ENCODE measurements around the gene ANKRD34A. TPM values are rescaled to one million over a fixed set of nuclear protein-coding genes. Genes with fewer than 3 reads are reported as not detected.
"Not testable (repeated sequence)": the region's sequence is repeated elsewhere in the genome, so short reads cannot be mapped to it uniquely, and the experiment has no call there.

The ANKRD34A gene
- total RNA-seq, 4 donors from 2014 or later = 0.26 to 5.0 (median 0.61) TPM

GRCh38 chr1:145922266-145922665, 42.1 kb downstream of the ANKRD34A start:
- DNase-seq = no peak
- Histone ChIP-seq H3K4me3 (no peak overlapping the region), H3K4me1 (peaks cover 0 to 13% of the 10 kb centered on the region in 2 donors), H3K9me3 (no peaks in the 10 kb centered on the region), H3K27me3 (no peaks in the 10 kb centered on the region), H3K36me3 (no peaks in the 10 kb centered on the region), H3K27ac (no peak overlapping the region)
- intact Hi-C loops (cut with DNase I; ENCODE audit: low total_unique reads) = no loop called here
- TF ChIP-seq, protein P1, sequence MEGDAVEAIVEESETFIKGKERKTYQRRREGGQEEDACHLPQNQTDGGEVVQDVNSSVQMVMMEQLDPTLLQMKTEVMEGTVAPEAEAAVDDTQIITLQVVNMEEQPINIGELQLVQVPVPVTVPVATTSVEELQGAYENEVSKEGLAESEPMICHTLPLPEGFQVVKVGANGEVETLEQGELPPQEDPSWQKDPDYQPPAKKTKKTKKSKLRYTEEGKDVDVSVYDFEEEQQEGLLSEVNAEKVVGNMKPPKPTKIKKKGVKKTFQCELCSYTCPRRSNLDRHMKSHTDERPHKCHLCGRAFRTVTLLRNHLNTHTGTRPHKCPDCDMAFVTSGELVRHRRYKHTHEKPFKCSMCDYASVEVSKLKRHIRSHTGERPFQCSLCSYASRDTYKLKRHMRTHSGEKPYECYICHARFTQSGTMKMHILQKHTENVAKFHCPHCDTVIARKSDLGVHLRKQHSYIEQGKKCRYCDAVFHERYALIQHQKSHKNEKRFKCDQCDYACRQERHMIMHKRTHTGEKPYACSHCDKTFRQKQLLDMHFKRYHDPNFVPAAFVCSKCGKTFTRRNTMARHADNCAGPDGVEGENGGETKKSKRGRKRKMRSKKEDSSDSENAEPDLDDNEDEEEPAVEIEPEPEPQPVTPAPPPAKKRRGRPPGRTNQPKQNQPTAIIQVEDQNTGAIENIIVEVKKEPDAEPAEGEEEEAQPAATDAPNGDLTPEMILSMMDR (IDR thresholded peaks at IDR 0.05) = no peak
- no peak for TF ChIP-seq POLR2A (IDR thresholded peaks at IDR 0.05)

DNA sequence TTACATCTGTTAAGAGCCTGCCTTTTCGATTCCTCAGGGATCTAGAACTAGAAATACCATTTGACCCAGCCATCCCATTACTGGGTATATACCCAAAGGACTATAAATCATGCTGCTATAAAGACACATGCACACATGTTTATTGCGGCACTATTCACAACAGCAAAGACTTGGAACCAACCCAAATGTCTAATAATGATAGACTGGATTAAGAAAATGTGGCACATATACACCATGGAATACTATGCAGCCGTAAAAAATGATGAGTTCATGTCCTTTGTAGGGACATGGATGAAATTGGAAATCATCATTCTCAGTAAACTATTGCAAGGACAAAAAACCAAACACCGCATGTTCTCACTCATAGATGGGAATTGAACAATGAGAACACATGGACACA, 44.1 kb downstream of the ANKRD34A start:
- H3K36me3 ChIP-seq; H3K9me3 ChIP-seq; H3K27me3 ChIP-seq; DNase-seq; intact Hi-C loops (cut with DNase I; ENCODE audit: low total_unique reads); H3K27ac ChIP-seq; H3K4me3 ChIP-seq: not testable (repeated sequence)
- peaks cover 0 to 12% of the 10 kb centered on the region in 2 donors for H3K4me1 ChIP-seq

DNA sequence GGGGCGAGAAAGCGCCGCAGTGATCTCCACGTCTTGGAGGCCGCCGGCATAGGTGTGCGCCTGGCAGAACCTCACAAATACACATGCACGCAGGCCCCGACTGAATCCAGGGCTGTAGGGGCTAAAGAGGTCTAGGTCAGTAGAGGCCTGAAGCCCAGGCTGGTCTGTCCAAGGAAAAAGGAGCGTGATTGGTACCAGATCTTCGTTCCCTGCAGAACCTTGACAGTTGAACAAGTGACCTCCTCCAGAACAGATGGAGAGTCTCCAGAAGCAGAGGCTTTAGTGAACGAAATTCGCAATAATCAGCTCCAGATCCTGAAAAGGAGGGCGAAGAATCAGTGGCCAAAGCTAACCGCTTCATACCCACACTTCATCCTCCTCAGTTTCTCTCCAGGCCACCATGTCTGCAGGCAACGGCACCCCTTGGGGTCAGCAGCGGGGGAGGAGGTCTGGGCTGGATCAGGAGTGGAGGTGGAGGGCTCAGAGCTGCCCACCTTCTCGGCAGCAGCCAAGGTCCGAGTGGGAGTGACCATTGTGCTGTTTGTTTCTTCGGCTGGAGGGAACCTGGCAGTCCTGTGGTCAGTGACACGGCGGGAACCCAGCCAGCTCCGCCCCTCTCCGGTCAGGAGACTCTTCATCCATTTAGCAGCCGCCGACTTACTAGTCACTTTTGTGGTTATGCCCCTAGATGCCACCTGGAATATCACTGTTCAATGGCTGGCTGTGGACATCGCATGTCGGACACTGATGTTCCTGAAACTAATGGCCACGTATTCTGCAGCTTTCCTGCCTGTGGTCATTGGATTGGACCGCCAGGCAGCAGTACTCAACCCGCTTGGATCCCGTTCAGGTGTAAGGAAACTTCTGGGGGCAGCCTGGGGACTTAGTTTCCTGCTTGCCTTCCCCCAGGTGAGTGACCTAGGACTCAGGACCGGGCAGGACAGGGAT, 45.1 kb downstream of the ANKRD34A start:
- Histone ChIP-seq H3K4me3 (peak overlapping the region; percentile 67 to 86), H3K27me3 (no peaks in the 10 kb centered on the region), H3K4me1 (peaks cover 0 to 12% of the 10 kb centered on the region in 2 donors), H3K27ac (peak overlapping the region; percentile 88 to 92), H3K36me3 (no peaks in the 10 kb centered on the region), H3K9me3 (no peaks in the 10 kb centered on the region)
- TF ChIP-seq, protein P1 (IDR thresholded peaks at IDR 0.05) = peak in 1 of 4 experiments; percentile 9
- TF ChIP-seq POLR2A (IDR thresholded peaks at IDR 0.05) = no peak
- peak; percentile 68 to 70 for DNase-seq
- intact Hi-C loops (cut with DNase I; ENCODE audit: low total_unique reads) = no loop called here

GRCh38 chr1:145918144-145918991, 46.0 kb downstream of the ANKRD34A start, which contains the start of gene PEX11B:
TSS of gene PEX11B (minus strand) at chr1:145918717. CDS start at chr1:145918688, 29 bp downstream.
- Histone ChIP-seq H3K27me3 (no peaks in the 10 kb centered on the region), H3K9me3 (no peaks in the 10 kb centered on the region), H3K4me3 (peak within 1 kb of the TSS; percentile 67 to 86), H3K4me1 (peaks cover 0 to 12% of the 10 kb centered on the region in 2 donors), H3K36me3 (no peaks in the 10 kb centered on the region), H3K27ac (peak within 1 kb of the TSS; percentile 88 to 92)
- peak; percentile 45 to 49 for TF ChIP-seq POLR2A (IDR thresholded peaks at IDR 0.05)
- TF ChIP-seq, protein P1 (IDR thresholded peaks at IDR 0.05) = peak in 2 of 4 experiments; percentile 15 to 25
- intact Hi-C loops (cut with DNase I; ENCODE audit: low total_unique reads) = no loop called here
- DNase-seq = peak; percentile 89

DNA sequence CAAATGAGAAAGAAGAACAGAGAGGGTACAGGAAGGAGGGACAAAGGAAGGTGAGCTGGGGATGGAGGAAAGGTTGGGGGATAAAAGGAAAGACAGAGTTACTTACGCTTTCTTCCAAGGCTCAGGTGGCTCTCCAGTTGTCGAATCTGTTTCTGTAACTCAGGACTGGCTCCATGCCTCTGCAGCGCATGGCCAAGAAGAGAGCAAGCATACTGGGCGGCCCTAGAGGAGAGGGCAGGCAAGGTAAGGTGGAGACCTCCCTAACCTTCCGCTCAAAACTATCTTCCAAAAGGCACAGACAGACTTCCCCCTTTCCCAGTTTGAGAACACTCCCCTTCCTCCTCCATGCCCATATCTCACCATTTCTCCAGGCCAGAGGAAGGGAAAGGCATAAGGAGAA, 46.8 kb downstream of the ANKRD34A start:
- Histone ChIP-seq H3K4me1 (peaks cover 0 to 12% of the 10 kb centered on the region in 2 donors), H3K9me3 (no peaks in the 10 kb centered on the region), H3K4me3 (peak overlapping the region; percentile 67 to 86), H3K27me3 (no peaks in the 10 kb centered on the region), H3K27ac (peak overlapping the region; percentile 88 to 92), H3K36me3 (no peaks in the 10 kb centered on the region)
- intact Hi-C loops (cut with DNase I; ENCODE audit: low total_unique reads) = no loop called here
- TF ChIP-seq POLR2A (IDR thresholded peaks at IDR 0.05) = no peak
- TF ChIP-seq, protein P1 (IDR thresholded peaks at IDR 0.05) = no peak
- DNase-seq = no peak

All from uterus (tissue), 4 donors.